WTC11 (cell line): ENCODE results near the gene SSBP2. TPM values are rescaled to one million over a fixed set of nuclear protein-coding genes. Genes with fewer than 3 reads are reported as not detected.

Experiments
- ATAC-seq: fragments of 200-7000 bp; cut with Tn5 transposase; 2 replicates; pipeline ENCODE4 v1.10.0; 2021; ENCODE audit warnings: mild to moderate bottlenecking, moderate library complexity
- CTCF ChIA-PET: fragments of 300-600 bp; sonication (Branson Sonifier 250); formaldehyde crosslinking; loops from one replicate; lab custom pipeline; 2021; ENCODE audit warnings: antibody characterized with exemption; lab: Charles Lee
- POLR2A ChIA-PET: fragments of 350-600 bp; sonication (Branson Sonifier 250); formaldehyde crosslinking; loops from one replicate; lab custom pipeline; 2021; ENCODE audit warnings: antibody characterized with exemption; lab: Charles Lee
- DNase-seq: peaks from one replicate; pipeline ENCODE4 v3.0.0; 2021; ENCODE audit warnings: low spot score
- H3K27ac Mint-ChIP-seq: 2 replicates; pipeline ENCODE4 v1.8.0; 2021; ENCODE audit warnings: mixed read lengths
- H3K27me3 Mint-ChIP-seq: 2 replicates; pipeline ENCODE4 v1.8.0; 2021; ENCODE audit warnings: low read depth, mild to moderate bottlenecking, moderate library complexity, mixed read lengths
- H3K36me3 Mint-ChIP-seq: 2 replicates; pipeline ENCODE4 v1.8.0; 2021; ENCODE audit warnings: mixed read lengths
- H3K4me1 Mint-ChIP-seq: 2 replicates; pipeline ENCODE4 v1.8.0; 2022; ENCODE audit warnings: mixed read lengths
- H3K4me3 Mint-ChIP-seq: 2 replicates; pipeline ENCODE4 v1.8.0; 2021; ENCODE audit warnings: mild to moderate bottlenecking, moderate library complexity, mixed read lengths
- H3K9me3 Mint-ChIP-seq: 2 replicates; pipeline ENCODE4 v1.8.0; 2021; ENCODE audit warnings: mixed read lengths
- CBFB ChIP-seq: sonication (generic); formaldehyde crosslinking; IDR thresholded peaks from 2 replicates; pipeline ENCODE4 v1.8.1; 2022; ENCODE audit warnings: mild to moderate bottlenecking, low read depth, missing genetic modification reagents
- CREM ChIP-seq: sonication (generic); formaldehyde crosslinking; IDR thresholded peaks from 2 replicates; pipeline ENCODE4 v1.8.1; 2022; ENCODE audit warnings: mild to moderate bottlenecking, missing genetic modification reagents, moderate library complexity
- GABPB1 ChIP-seq: sonication (generic); formaldehyde crosslinking; IDR thresholded peaks from 2 replicates; pipeline ENCODE4 v1.8.1; 2023; ENCODE audit warnings: mild to moderate bottlenecking, missing genetic modification reagents
- NFATC4 ChIP-seq: fragments of 250-450 bp; sonication (Bioruptor Pico); IDR thresholded peaks from 2 replicates; pipeline ENCODE4 v1.9.0; 2021; ENCODE audit warnings: mild to moderate bottlenecking
- NR1H2 ChIP-seq: sonication (generic); formaldehyde crosslinking; IDR thresholded peaks from 2 replicates; pipeline ENCODE4 v1.9.0; 2021; ENCODE audit warnings: mild to moderate bottlenecking, moderate library complexity, missing genetic modification reagents
- SP1 ChIP-seq: sonication (generic); formaldehyde crosslinking; conservative IDR thresholded peaks from 2 replicates; pipeline ENCODE4 v1.8.1; 2022; ENCODE audit warnings: missing genetic modification reagents
- ZBTB21 ChIP-seq: sonication (generic); formaldehyde crosslinking; IDR thresholded peaks from 2 replicates; pipeline ENCODE4 v1.8.1; 2023; ENCODE audit warnings: mild to moderate bottlenecking, missing genetic modification reagents, borderline replicate concordance
- ZNF232 ChIP-seq: sonication (generic); formaldehyde crosslinking; IDR thresholded peaks from 2 replicates; pipeline ENCODE4 v1.8.0; 2022; ENCODE audit warnings: mild to moderate bottlenecking, missing genetic modification reagents
- ZNF317 ChIP-seq: sonication (generic); formaldehyde crosslinking; IDR thresholded peaks from 2 replicates; pipeline ENCODE4 v1.8.1; 2023; ENCODE audit warnings: low read depth, mild to moderate bottlenecking, moderate library complexity, missing genetic modification reagents, borderline replicate concordance
- ZNF396 ChIP-seq: fragments of 250-450 bp; sonication (Bioruptor Pico); IDR thresholded peaks from 2 replicates; pipeline ENCODE4 v1.8.0; 2021; ENCODE audit warnings: mild to moderate bottlenecking, moderate library complexity, borderline replicate concordance
- ZNF416 ChIP-seq: fragments of 250-450 bp; sonication (Bioruptor Pico); IDR thresholded peaks from 2 replicates; pipeline ENCODE4 v1.9.0; 2021; ENCODE audit warnings: mild to moderate bottlenecking, inconsistent platforms
- ZNF671 ChIP-seq: fragments of 250-450 bp; sonication (Bioruptor Pico); IDR thresholded peaks from 2 replicates; pipeline ENCODE4 v1.8.0; 2021; ENCODE audit warnings: mild to moderate bottlenecking
- total RNA-seq: library from RNA; stranded (reverse); gene quantifications from 3 replicates; pipeline ENCODE4 v1.2.3, GENCODE V29; 2021
- TF ChIP-seq, protein P1 (sequence below): sonication (generic); formaldehyde crosslinking; IDR thresholded peaks from 2 replicates; pipeline ENCODE4 v1.8.1; 2022; ENCODE audit warnings: mild to moderate bottlenecking, moderate library complexity, missing genetic modification reagents
- TF ChIP-seq, protein P2 (sequence below): fragments of 250-450 bp; sonication (Bioruptor Pico); IDR thresholded peaks from 2 replicates; pipeline ENCODE4 v1.9.0; 2021; ENCODE audit warnings: moderate library complexity, mild to moderate bottlenecking, inconsistent platforms, borderline replicate concordance
- TF ChIP-seq, protein P3 (sequence below): sonication (generic); formaldehyde crosslinking; IDR thresholded peaks from 2 replicates; pipeline ENCODE4 v1.8.0; 2022; ENCODE audit warnings: mild to moderate bottlenecking, missing genetic modification reagents
- TF ChIP-seq, protein P4 (sequence below): sonication (generic); formaldehyde crosslinking; IDR thresholded peaks from 2 replicates; pipeline ENCODE4 v1.8.1; 2022; ENCODE audit warnings: low read depth, mild to moderate bottlenecking, moderate library complexity, missing genetic modification reagents, borderline replicate concordance
- TF ChIP-seq, protein P5 (sequence below): sonication (generic); formaldehyde crosslinking; IDR thresholded peaks from 2 replicates; pipeline ENCODE4 v1.8.1; 2023; ENCODE audit warnings: mild to moderate bottlenecking, missing genetic modification reagents, moderate library complexity
- TF ChIP-seq, protein P6 (sequence below): sonication (generic); formaldehyde crosslinking; IDR thresholded peaks from 2 replicates; pipeline ENCODE4 v1.8.1; 2023; ENCODE audit warnings: mild to moderate bottlenecking, moderate library complexity, missing genetic modification reagents

SSBP2 gene
- total RNA-seq, 1 experiment from 2014 or later: 24.9 TPM

DNA sequence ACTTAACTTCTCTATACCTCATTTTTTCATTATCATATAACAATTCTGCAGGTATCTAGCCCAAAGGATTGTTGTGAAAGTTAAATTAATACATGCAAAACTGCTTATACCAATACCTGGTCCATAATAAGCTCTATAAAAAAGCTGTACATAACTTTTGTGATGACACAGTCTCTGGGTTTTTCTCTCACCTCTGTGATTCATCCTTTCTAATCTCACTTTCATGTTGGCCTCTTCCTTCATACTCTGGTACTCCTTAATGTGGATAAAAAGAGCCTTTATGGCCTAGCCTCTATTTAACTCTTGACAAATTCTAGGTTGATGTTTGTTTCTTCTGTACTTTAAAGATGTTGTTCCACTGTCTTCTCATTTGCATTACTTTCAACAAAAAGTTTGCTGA lies 194.1 kb downstream of the SSBP2 start (continued):
- TF ChIP-seq, protein P1, sequence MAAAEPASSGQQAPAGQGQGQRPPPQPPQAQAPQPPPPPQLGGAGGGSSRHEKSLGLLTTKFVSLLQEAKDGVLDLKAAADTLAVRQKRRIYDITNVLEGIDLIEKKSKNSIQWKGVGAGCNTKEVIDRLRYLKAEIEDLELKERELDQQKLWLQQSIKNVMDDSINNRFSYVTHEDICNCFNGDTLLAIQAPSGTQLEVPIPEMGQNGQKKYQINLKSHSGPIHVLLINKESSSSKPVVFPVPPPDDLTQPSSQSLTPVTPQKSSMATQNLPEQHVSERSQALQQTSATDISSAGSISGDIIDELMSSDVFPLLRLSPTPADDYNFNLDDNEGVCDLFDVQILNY (CRISPR knock-in tag): no peak
- TF ChIP-seq, protein P2, sequence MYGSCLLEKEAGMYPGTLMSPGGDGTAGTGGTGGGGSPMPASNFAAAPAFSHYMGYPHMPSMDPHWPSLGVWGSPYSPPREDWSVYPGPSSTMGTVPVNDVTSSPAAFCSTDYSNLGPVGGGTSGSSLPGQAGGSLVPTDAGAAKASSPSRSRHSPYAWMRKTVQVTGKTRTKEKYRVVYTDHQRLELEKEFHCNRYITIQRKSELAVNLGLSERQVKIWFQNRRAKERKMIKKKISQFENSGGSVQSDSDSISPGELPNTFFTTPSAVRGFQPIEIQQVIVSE (CRISPR knock-in tag): no peak
- TF ChIP-seq, protein P3, sequence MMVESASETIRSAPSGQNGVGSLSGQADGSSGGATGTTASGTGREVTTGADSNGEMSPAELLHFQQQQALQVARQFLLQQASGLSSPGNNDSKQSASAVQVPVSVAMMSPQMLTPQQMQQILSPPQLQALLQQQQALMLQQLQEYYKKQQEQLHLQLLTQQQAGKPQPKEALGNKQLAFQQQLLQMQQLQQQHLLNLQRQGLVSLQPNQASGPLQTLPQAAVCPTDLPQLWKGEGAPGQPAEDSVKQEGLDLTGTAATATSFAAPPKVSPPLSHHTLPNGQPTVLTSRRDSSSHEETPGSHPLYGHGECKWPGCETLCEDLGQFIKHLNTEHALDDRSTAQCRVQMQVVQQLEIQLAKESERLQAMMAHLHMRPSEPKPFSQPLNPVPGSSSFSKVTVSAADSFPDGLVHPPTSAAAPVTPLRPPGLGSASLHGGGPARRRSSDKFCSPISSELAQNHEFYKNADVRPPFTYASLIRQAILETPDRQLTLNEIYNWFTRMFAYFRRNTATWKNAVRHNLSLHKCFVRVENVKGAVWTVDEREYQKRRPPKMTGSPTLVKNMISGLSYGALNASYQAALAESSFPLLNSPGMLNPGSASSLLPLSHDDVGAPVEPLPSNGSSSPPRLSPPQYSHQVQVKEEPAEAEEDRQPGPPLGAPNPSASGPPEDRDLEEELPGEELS (CRISPR knock-in tag): no peak
- TF ChIP-seq, protein P4, sequence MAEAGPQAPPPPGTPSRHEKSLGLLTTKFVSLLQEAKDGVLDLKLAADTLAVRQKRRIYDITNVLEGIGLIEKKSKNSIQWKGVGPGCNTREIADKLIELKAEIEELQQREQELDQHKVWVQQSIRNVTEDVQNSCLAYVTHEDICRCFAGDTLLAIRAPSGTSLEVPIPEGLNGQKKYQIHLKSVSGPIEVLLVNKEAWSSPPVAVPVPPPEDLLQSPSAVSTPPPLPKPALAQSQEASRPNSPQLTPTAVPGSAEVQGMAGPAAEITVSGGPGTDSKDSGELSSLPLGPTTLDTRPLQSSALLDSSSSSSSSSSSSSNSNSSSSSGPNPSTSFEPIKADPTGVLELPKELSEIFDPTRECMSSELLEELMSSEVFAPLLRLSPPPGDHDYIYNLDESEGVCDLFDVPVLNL (CRISPR knock-in tag): no peak
- TF ChIP-seq SP1 (CRISPR knock-in tag) (no peak), ZNF396 (CRISPR knock-in tag) (no peak), ZBTB21 (CRISPR knock-in tag) (no peak), ZNF232 (CRISPR knock-in tag) (no peak)
- TF ChIP-seq, protein P5, sequence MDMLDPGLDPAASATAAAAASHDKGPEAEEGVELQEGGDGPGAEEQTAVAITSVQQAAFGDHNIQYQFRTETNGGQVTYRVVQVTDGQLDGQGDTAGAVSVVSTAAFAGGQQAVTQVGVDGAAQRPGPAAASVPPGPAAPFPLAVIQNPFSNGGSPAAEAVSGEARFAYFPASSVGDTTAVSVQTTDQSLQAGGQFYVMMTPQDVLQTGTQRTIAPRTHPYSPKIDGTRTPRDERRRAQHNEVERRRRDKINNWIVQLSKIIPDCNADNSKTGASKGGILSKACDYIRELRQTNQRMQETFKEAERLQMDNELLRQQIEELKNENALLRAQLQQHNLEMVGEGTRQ (CRISPR knock-in tag): no peak

DNA sequence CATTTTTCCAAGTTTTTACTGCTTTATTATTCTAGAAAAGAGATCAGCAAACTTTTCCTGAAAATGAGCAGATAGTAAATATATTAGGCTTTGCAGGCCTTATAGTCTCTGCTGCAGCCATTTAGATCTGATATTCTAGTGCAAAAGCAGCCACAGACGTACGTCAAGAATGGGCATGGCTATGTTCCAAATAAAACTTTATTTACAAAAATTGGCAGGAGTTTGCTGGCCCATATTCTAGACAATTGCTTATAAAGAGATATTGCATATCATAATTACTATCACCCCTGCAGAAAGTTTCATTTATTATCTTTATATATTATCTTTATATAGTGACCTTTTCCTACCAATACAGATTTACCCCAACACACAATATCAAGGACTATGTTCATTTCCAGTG lies 195.0 kb downstream of the SSBP2 start:
- Mint-ChIP-seq H3K4me1 (peaks cover 18% of the 10 kb centered on the region), H3K9me3 (no peaks in the 10 kb centered on the region), H3K27me3 (no peaks in the 10 kb centered on the region), H3K4me3 (no peak overlapping the region), H3K27ac (no peak overlapping the region), H3K36me3 (no peaks in the 10 kb centered on the region)
- ChIA-PET CTCF (no interaction called here), POLR2A (no interaction called here)
- DNase-seq (no peak), ATAC-seq (no peak)
- TF ChIP-seq CREM (CRISPR knock-in tag): no peak
- no peak for TF ChIP-seq GABPB1
- no peak for TF ChIP-seq ZBTB21 (CRISPR knock-in tag)
- no peak for TF ChIP-seq NFATC4 (CRISPR knock-in tag)
- TF ChIP-seq, protein P6, sequence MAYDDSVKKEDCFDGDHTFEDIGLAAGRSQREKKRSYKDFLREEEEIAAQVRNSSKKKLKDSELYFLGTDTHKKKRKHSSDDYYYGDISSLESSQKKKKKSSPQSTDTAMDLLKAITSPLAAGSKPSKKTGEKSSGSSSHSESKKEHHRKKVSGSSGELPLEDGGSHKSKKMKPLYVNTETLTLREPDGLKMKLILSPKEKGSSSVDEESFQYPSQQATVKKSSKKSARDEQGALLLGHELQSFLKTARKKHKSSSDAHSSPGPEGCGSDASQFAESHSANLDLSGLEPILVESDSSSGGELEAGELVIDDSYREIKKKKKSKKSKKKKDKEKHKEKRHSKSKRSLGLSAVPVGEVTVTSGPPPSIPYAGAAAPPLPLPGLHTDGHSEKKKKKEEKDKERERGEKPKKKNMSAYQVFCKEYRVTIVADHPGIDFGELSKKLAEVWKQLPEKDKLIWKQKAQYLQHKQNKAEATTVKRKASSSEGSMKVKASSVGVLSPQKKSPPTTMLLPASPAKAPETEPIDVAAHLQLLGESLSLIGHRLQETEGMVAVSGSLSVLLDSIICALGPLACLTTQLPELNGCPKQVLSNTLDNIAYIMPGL (CRISPR knock-in tag): no peak
- TF ChIP-seq ZNF317 (CRISPR knock-in tag): no peak
- TF ChIP-seq ZNF416: no peak
- no peak for TF ChIP-seq NR1H2
- TF ChIP-seq CBFB (CRISPR knock-in tag): no peak
- no peak for TF ChIP-seq ZNF671
